SU-DHL-6 (cell line): ENCODE data around the gene ISM1.
"Not testable (repeated sequence)": the region's sequence is repeated elsewhere in the genome, so short reads cannot be mapped to it uniquely, and the experiment has no call there.

ENCODE experiments used
- CTCF ChIP-seq: fragments of 200-600 bp; sonication (generic); IDR thresholded peaks from one replicate; pipeline ENCODE4 v1.5.1; 2017; ENCODE audit warnings: antibody characterized with exemption, mild to moderate bottlenecking, low read length, moderate library complexity; ENCODE audit not compliant: insufficient read depth, poor library complexity, severe bottlenecking
- EZH2phosphoT487 ChIP-seq: fragments of 200-600 bp; sonication (generic), shearing (Covaris generic); conservative IDR thresholded peaks from 2 replicates; pipeline ENCODE4 v1.6.1; 2018; ENCODE audit warnings: mild to moderate bottlenecking, antibody characterized with exemption, low read length, moderate library complexity, mixed read lengths

GRCh38 chr20:13236360-13236759, 15.3 kb downstream of the ISM1 start:
- not testable (repeated sequence) for TF ChIP-seq CTCF, EZH2phosphoT487
